ENCODE measurements around the gene ASCL3.

DNA sequence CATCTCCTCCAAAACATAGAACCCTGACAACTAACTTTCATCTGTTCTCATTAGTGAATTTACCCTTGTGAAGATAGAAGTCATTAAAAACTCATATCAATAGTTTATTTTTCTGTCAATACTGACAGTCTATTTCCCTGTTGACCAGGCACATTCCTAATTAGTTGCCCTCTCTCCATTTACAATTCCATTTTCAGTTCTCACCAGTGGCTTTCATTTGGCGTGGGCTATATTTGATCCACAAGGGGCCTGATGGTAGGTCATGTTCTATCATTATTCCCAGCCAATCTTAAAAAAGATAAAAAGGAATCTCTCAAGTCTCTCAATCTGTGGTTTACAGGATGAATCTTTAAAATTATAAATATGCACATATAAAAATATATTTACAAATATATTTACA lies 35.7 kb downstream of the ASCL3 start:
- TF ChIP-seq EP300 (IDR thresholded peaks at IDR 0.05) (no peak), POLR2AphosphoS5 (IDR thresholded peaks at IDR 0.05) (no peak), POLR2A (IDR thresholded peaks at IDR 0.05) (no peak)
- TF ChIP-seq, protein P1, sequence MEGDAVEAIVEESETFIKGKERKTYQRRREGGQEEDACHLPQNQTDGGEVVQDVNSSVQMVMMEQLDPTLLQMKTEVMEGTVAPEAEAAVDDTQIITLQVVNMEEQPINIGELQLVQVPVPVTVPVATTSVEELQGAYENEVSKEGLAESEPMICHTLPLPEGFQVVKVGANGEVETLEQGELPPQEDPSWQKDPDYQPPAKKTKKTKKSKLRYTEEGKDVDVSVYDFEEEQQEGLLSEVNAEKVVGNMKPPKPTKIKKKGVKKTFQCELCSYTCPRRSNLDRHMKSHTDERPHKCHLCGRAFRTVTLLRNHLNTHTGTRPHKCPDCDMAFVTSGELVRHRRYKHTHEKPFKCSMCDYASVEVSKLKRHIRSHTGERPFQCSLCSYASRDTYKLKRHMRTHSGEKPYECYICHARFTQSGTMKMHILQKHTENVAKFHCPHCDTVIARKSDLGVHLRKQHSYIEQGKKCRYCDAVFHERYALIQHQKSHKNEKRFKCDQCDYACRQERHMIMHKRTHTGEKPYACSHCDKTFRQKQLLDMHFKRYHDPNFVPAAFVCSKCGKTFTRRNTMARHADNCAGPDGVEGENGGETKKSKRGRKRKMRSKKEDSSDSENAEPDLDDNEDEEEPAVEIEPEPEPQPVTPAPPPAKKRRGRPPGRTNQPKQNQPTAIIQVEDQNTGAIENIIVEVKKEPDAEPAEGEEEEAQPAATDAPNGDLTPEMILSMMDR (IDR thresholded peaks at IDR 0.05), result no peak

All from upper lobe of left lung (tissue), 4 donors.